C4-2B (cell line): ENCODE measurements around the gene ACBD3.

Experiments
- CTCF ChIP-seq: fragments of 450-650 bp; conservative IDR thresholded peaks from 2 replicates; pipeline ENCODE4 v1.5.1; 2017; ENCODE audit warnings: mild to moderate bottlenecking
- ZFX ChIP-seq: fragments of 450-650 bp; IDR thresholded peaks from 2 replicates; pipeline ENCODE4 v1.6.1; 2017

- no peak for TF ChIP-seq CTCF
- no peak for TF ChIP-seq ZFX
These were observed 59.5 kb downstream of the ACBD3 start for GRCh38 chr1:226126824-226127569.
